ENCODE results near the gene CRELD1. TPM values are rescaled to one million over a fixed set of nuclear protein-coding genes. Genes with fewer than 3 reads are reported as not detected.
"Not testable (repeated sequence)": the region's sequence is repeated elsewhere in the genome, so short reads cannot be mapped to it uniquely, and the experiment has no call there.

The CRELD1 gene
- total and polyA plus RNA-seq, 9 donors: 11.2 to 35.2 (median 29.0) TPM

DNA sequence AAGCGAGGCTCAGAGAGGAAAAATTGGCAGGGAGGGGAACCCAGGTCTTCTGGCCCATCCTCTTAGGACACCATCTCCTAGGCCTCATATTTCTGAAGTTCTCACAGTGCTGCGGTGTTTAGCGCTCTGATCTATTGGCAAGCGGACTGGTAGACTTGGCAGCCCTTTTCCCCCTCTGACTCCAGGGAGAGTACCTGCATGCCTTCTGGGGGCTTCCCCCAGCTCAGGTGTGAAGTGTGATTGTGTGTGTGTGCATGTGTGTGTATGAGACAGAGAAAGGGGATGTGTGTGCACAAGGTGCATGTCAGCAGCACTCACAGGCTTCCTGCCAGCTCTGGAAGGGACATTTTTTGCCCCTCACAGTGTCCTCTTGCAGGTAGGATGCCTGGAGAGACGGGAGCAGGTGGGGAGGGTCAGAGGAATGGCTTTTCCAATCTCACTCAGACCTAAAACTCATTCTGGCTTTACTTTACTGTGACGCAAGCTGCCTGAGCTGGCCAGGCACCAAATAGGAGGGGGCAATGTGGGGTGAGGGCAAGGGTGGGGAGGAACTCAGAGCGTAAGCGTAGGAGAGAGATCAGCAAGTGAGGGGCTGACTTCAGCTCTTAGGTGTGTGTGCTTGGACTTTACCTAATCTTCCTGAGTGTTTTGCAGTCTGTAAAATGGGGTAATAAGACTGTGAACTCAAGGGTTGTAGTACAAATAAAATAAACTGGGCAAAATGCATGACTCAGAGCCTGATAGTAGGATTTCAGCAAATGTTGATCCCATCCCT, 35.0 kb upstream of the CRELD1 start:
- WGBS, 3 donors: 51 to 65% (median 64%) methylated on average over 8 of the region's 8 CpGs
- intact Hi-C loops (cut with DNase I): no loop called here
- TF ChIP-seq, protein P1, sequence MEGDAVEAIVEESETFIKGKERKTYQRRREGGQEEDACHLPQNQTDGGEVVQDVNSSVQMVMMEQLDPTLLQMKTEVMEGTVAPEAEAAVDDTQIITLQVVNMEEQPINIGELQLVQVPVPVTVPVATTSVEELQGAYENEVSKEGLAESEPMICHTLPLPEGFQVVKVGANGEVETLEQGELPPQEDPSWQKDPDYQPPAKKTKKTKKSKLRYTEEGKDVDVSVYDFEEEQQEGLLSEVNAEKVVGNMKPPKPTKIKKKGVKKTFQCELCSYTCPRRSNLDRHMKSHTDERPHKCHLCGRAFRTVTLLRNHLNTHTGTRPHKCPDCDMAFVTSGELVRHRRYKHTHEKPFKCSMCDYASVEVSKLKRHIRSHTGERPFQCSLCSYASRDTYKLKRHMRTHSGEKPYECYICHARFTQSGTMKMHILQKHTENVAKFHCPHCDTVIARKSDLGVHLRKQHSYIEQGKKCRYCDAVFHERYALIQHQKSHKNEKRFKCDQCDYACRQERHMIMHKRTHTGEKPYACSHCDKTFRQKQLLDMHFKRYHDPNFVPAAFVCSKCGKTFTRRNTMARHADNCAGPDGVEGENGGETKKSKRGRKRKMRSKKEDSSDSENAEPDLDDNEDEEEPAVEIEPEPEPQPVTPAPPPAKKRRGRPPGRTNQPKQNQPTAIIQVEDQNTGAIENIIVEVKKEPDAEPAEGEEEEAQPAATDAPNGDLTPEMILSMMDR (IDR thresholded peaks at IDR 0.05): no peak
- TF ChIP-seq EP300 (IDR thresholded peaks at IDR 0.05): no peak
- no peak for TF ChIP-seq POLR2A (IDR thresholded peaks at IDR 0.05)
- Histone ChIP-seq H3K27me3 (no peaks in the 10 kb centered on the region), H3K36me3 (no peaks in the 10 kb centered on the region), H3K4me1 (ENCODE audit: insufficient read depth) (peaks cover 1% of the 10 kb centered on the region), H3K27ac (no peak overlapping the region), H3K9me3 (no peaks in the 10 kb centered on the region), H3K4me3 (no peak overlapping the region)
- DNase-seq: no peak

DNA sequence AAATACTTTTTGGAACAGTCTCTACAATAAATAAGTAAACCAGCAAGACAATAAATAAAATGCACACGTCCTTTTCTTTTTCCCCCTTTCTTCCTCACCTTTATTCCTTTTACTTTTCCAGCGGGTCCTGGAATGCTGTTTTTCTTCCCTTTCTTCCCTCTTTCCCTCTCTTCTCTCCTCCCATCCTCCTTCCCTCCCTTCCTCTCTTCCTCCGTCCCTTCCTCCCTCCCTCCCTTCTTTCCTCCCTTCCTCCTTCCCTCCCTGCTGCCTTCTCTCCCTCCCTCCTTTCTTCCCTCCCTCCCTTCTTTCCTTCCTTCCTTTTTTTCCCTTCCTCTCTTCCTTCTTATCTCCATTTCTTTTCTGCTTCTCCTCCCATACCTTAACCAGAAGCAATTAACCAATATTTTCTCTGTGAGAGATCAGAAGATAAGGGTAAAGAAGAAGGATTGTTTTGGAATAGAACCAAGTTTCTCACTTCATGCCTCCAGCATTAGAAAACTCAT, 34.3 kb upstream of the CRELD1 start:
- no peak overlapping the region for H3K27ac ChIP-seq
- H3K36me3 ChIP-seq: no peaks in the 10 kb centered on the region
- H3K27me3 ChIP-seq: no peaks in the 10 kb centered on the region
- intact Hi-C loops (cut with DNase I): no loop called here
- WGBS, 3 donors: 31 to 47% (median 47%) methylated on average over 3 of the region's 3 CpGs
- no peak for DNase-seq
- no peaks in the 10 kb centered on the region for H3K9me3 ChIP-seq
- no peaks in the 10 kb centered on the region for H3K4me1 ChIP-seq (ENCODE audit: insufficient read depth)
- no peak overlapping the region for H3K4me3 ChIP-seq
- TF ChIP-seq POLR2A (IDR thresholded peaks at IDR 0.05) (no peak), EP300 (IDR thresholded peaks at IDR 0.05) (no peak)
- TF ChIP-seq, protein P1 (IDR thresholded peaks at IDR 0.05): no peak

DNA sequence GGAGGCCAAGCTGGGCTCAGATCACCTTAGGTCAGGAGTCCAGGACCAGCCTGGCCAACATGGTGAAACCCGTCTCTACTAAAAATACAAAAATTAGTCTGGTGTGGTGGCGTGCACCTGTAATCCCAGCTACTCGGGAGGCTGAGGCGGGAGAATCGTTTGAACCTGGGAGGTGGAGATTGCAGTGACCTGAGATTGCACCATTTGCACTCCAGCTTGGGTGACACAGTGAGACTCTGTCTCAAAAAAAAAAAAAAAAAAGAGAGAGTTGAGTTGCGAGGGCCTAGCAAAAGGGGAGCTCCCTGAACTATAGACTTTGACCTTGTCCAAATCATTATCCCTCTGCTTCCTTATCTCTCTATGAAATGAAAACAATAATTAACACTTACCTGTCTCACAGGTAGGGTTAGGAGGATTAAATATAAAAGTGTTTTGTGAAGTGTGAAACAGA, 32.6 kb upstream of the CRELD1 start:
- DNase-seq; H3K4me1 ChIP-seq (ENCODE audit: insufficient read depth); H3K9me3 ChIP-seq; H3K27me3 ChIP-seq; H3K4me3 ChIP-seq; H3K36me3 ChIP-seq; intact Hi-C loops (cut with DNase I); H3K27ac ChIP-seq: not testable (repeated sequence)
- WGBS, 3 donors: 83 to 91% (median 83%) methylated on average over 6 of the region's 6 CpGs

DNA sequence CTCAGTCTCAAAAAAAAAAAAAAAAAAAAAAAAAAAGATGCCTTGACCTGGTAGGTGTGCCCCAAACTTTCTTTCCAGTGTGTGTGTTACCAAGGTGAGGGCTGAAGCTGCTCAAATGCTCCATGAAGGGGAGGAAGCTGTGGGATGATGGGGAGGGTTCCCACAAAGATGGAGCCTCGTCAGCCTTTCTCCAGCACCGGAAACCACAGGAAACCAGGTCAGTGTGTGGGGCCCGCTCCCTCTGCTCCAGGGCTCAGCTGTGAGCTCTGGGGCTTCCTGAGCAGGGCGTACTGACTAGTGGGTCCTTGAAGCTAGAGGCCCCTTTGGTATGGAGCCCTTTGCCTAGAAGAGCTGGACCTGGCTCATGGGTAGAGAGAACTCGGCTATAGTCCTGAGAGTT, 31.7 kb upstream of the CRELD1 start:
- DNase-seq: no peak
- no peak overlapping the region for H3K27ac ChIP-seq

More for the DNA sequence above, 31.7 kb upstream of the CRELD1 start:
- Histone ChIP-seq H3K4me3 (no peak overlapping the region), H3K4me1 (ENCODE audit: insufficient read depth) (no peaks in the 10 kb centered on the region), H3K9me3 (no peaks in the 10 kb centered on the region), H3K27me3 (no peaks in the 10 kb centered on the region), H3K36me3 (no peaks in the 10 kb centered on the region)
- TF ChIP-seq EP300 (IDR thresholded peaks at IDR 0.05): no peak
- TF ChIP-seq, protein P1 (IDR thresholded peaks at IDR 0.05): no peak
- TF ChIP-seq POLR2A (IDR thresholded peaks at IDR 0.05): no peak
- WGBS, 3 donors: 62 to 75% (median 72%) methylated on average over 4 to 5 of the region's 5 CpGs
- intact Hi-C loops (cut with DNase I): no loop called here

Data from ovary (tissue), 9 donors.